ENCODE measurements around the gene ITGB1BP1.

DNA sequence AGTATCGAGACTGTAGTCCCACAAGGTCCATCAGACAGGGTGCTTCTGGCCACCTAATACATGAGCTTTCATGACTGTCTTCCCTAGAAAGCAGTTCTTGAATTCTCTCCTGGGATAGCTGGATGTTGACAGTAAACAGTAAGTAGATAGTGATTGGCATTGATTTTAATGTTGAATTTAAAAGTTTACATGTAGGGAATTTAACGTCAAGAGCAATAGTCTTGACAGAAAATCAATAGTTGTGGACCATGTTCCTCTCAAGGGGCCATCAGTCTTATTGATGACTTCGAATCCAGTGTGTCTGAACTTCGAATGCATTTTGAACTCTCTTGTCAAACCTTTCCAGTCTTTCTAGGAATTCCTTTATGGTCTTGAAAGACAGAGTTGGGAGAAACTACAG is 63.9 kb downstream of the ITGB1BP1 start:
- TF ChIP-seq POLR2A (IDR thresholded peaks at IDR 0.05; ENCODE audit: low read depth, low read length): no peak
- no peak for TF ChIP-seq POLR2AphosphoS5 (IDR thresholded peaks at IDR 0.05; ENCODE audit: low read depth, low read length)
- no peak for TF ChIP-seq TAF1 (IDR thresholded peaks at IDR 0.05; ENCODE audit: borderline replicate concordance, low read depth, low read length)
